ENCODE measurements around the gene LSM2. TPM values are rescaled to one million over a fixed set of nuclear protein-coding genes. Genes with fewer than 3 reads are reported as not detected.

Gene LSM2
- total and polyA plus RNA-seq, 9 of the 15 experiments (the other 6 are each of a cell fraction or from before 2014, with no cell fraction given), result 154 to 407 (median 223) TPM

GRCh38 chr6:31794866-31795615 lies 11.7 kb downstream of the LSM2 start (continued):
- TF ChIP-seq, protein P1, sequence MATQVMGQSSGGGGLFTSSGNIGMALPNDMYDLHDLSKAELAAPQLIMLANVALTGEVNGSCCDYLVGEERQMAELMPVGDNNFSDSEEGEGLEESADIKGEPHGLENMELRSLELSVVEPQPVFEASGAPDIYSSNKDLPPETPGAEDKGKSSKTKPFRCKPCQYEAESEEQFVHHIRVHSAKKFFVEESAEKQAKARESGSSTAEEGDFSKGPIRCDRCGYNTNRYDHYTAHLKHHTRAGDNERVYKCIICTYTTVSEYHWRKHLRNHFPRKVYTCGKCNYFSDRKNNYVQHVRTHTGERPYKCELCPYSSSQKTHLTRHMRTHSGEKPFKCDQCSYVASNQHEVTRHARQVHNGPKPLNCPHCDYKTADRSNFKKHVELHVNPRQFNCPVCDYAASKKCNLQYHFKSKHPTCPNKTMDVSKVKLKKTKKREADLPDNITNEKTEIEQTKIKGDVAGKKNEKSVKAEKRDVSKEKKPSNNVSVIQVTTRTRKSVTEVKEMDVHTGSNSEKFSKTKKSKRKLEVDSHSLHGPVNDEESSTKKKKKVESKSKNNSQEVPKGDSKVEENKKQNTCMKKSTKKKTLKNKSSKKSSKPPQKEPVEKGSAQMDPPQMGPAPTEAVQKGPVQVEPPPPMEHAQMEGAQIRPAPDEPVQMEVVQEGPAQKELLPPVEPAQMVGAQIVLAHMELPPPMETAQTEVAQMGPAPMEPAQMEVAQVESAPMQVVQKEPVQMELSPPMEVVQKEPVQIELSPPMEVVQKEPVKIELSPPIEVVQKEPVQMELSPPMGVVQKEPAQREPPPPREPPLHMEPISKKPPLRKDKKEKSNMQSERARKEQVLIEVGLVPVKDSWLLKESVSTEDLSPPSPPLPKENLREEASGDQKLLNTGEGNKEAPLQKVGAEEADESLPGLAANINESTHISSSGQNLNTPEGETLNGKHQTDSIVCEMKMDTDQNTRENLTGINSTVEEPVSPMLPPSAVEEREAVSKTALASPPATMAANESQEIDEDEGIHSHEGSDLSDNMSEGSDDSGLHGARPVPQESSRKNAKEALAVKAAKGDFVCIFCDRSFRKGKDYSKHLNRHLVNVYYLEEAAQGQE (IDR thresholded peaks at IDR 0.05; ENCODE audit: borderline replicate concordance), result no peak
- TF ChIP-seq, protein P1 (CRISPR knock-in tag; IDR thresholded peaks at IDR 0.05; ENCODE audit: low read depth), result 0 out of 2 replicates have a peak, but pooled peaks have one; percentile 33
- no peak for TF ChIP-seq DLX4 (CRISPR knock-in tag; IDR thresholded peaks at IDR 0.05)
- 0 out of 2 replicates have a peak, but pooled peaks have one; percentile 55 for TF ChIP-seq ZNF217 (CRISPR knock-in tag; IDR thresholded peaks at IDR 0.05)
- TF ChIP-seq HDGF (IDR thresholded peaks at IDR 0.05), result no peak; the same call in 1 of the 2 replicates
- TF ChIP-seq PTBP1 (IDR thresholded peaks at IDR 0.05; ENCODE audit: low read depth, low read length), result 0 out of 2 replicates have a peak, but pooled peaks have one; percentile 8
- no peak for TF ChIP-seq SOX6 (IDR thresholded peaks at IDR 0.05)
- TF ChIP-seq STAT5B (CRISPR knock-in tag; IDR thresholded peaks at IDR 0.05), result no peak
- TF ChIP-seq NR1H2 (CRISPR knock-in tag; IDR thresholded peaks at IDR 0.05), result 0 out of 2 replicates have a peak, but pooled peaks have one; percentile 42
- TF ChIP-seq TRIM24 (IDR thresholded peaks at IDR 0.05), result 0 out of 4 replicates have a peak, but pooled peaks of 1 of the 2 experiments have one; percentile 15
- TF ChIP-seq ZNF232 (CRISPR knock-in tag; IDR thresholded peaks at IDR 0.05), result 0 out of 2 replicates have a peak, but pooled peaks have one; percentile 81
- TF ChIP-seq L3MBTL2 (IDR thresholded peaks at IDR 0.05), result no peak
- TF ChIP-seq FOXJ3 (CRISPR knock-in tag; IDR thresholded peaks at IDR 0.05), result no peak
- peak; percentile 30 for TF ChIP-seq ZNF316 (IDR thresholded peaks at IDR 0.05)
- TF ChIP-seq, protein P2, sequence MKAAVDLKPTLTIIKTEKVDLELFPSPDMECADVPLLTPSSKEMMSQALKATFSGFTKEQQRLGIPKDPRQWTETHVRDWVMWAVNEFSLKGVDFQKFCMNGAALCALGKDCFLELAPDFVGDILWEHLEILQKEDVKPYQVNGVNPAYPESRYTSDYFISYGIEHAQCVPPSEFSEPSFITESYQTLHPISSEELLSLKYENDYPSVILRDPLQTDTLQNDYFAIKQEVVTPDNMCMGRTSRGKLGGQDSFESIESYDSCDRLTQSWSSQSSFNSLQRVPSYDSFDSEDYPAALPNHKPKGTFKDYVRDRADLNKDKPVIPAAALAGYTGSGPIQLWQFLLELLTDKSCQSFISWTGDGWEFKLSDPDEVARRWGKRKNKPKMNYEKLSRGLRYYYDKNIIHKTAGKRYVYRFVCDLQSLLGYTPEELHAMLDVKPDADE (conservative IDR thresholded peaks at IDR 0.05; ENCODE audit: control insufficient read depth, low read depth, low read length), result no peak
- no peak for TF ChIP-seq GABPB2 (CRISPR knock-in tag; conservative IDR thresholded peaks at IDR 0.05)
- TF ChIP-seq, protein P3, sequence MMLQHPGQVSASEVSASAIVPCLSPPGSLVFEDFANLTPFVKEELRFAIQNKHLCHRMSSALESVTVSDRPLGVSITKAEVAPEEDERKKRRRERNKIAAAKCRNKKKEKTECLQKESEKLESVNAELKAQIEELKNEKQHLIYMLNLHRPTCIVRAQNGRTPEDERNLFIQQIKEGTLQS (IDR thresholded peaks at IDR 0.05), result no peak
- TF ChIP-seq, protein P3 (CRISPR knock-in tag; conservative IDR thresholded peaks at IDR 0.05), result no peak
- no peak for TF ChIP-seq ZNF384 (IDR thresholded peaks at IDR 0.05; ENCODE audit: low read depth, low read length)
